ENCODE measurements around the gene HECW1. TPM values are rescaled to one million over a fixed set of nuclear protein-coding genes. Genes with fewer than 3 reads are reported as not detected.
"Not testable (repeated sequence)": the region's sequence is repeated elsewhere in the genome, so short reads cannot be mapped to it uniquely, and the experiment has no call there.

HECW1 gene
- total RNA-seq, 6 donors from 2014 or later: 0.10 to 1.0 (median 0.76) TPM; not detected in 1

- Histone ChIP-seq H3K27me3 (no peaks in the 10 kb centered on the region), H3K4me1 (no peaks in the 10 kb centered on the region), H3K4me3 (no peak overlapping the region), H3K27ac (no peak overlapping the region), H3K36me3 (no peaks in the 10 kb centered on the region), H3K9me3 (no peaks in the 10 kb centered on the region)
- ATAC-seq (ENCODE audit: low FRiP score in 2 of 2) (peak; percentile 87 to 97), DNase-seq (peak in 1 of 2 donors; percentile 70)
- TF ChIP-seq POLR2AphosphoS5 (IDR thresholded peaks at IDR 0.05) (peak; percentile 62 to 63), POLR2A (IDR thresholded peaks at IDR 0.05) (no peak)
- WGBS, 2 donors: 25 to 40% methylated on average over 1 of the region's 1 CpG
Observed at GRCh38 chr7:43572516-43573049, 460.1 kb downstream of the HECW1 start.

- H3K9me3 ChIP-seq; H3K27me3 ChIP-seq; H3K4me1 ChIP-seq; H3K27ac ChIP-seq; ATAC-seq (ENCODE audit: low FRiP score in 2 of 2); DNase-seq; H3K4me3 ChIP-seq; H3K36me3 ChIP-seq: not testable (repeated sequence)
- 86 to 93% methylated on average over 2 of the region's 2 CpGs for WGBS, 2 donors
Observed at GRCh38 chr7:43573832-43574231, 461.4 kb downstream of the HECW1 start.

- DNase-seq: no peak
- no peaks in the 10 kb centered on the region for H3K4me1 ChIP-seq
- 95 to 96% methylated on average over 6 of the region's 6 CpGs for WGBS, 2 donors
- no peaks in the 10 kb centered on the region for H3K36me3 ChIP-seq
- no peak overlapping the region for H3K4me3 ChIP-seq
- no peak overlapping the region for H3K27ac ChIP-seq
- H3K27me3 ChIP-seq: no peaks in the 10 kb centered on the region
- TF ChIP-seq CTCF (IDR thresholded peaks at IDR 0.05) (no peak), POLR2A (IDR thresholded peaks at IDR 0.05) (no peak)
- no peaks in the 10 kb centered on the region for H3K9me3 ChIP-seq
- ATAC-seq (ENCODE audit: low FRiP score in 2 of 2): no peak
Observed at GRCh38 chr7:43575506-43575905, 463.1 kb downstream of the HECW1 start.

GRCh38 chr7:43576241-43576640 lies 463.8 kb downstream of the HECW1 start:
- Histone ChIP-seq H3K36me3 (no peaks in the 10 kb centered on the region), H3K4me1 (no peaks in the 10 kb centered on the region), H3K27me3 (no peaks in the 10 kb centered on the region), H3K9me3 (no peaks in the 10 kb centered on the region), H3K4me3 (no peak overlapping the region), H3K27ac (no peak overlapping the region)
- WGBS, 2 donors: 89 to 92% methylated on average over 3 of the region's 3 CpGs
- ATAC-seq (ENCODE audit: low FRiP score in 2 of 2) (no peak), DNase-seq (no peak)
- no peak for TF ChIP-seq POLR2A (IDR thresholded peaks at IDR 0.05)
- TF ChIP-seq CTCF (IDR thresholded peaks at IDR 0.05): no peak
- TF ChIP-seq POLR2AphosphoS5 (IDR thresholded peaks at IDR 0.05): no peak
- no peak for TF ChIP-seq EP300 (IDR thresholded peaks at IDR 0.05)

GRCh38 chr7:43577485-43577951 lies 465.1 kb downstream of the HECW1 start:
- Histone ChIP-seq H3K4me3 (no peak overlapping the region), H3K36me3 (no peaks in the 10 kb centered on the region), H3K4me1 (peaks cover 2 to 3% (median 3%) of the 10 kb centered on the region in 4 donors), H3K27ac (no peak overlapping the region), H3K27me3 (no peaks in the 10 kb centered on the region), H3K9me3 (no peaks in the 10 kb centered on the region)
- ATAC-seq (ENCODE audit: low FRiP score in 2 of 2): no peak
- TF ChIP-seq POLR2A (IDR thresholded peaks at IDR 0.05) (no peak), CTCF (IDR thresholded peaks at IDR 0.05) (no peak), POLR2AphosphoS5 (IDR thresholded peaks at IDR 0.05) (no peak), EP300 (IDR thresholded peaks at IDR 0.05) (no peak)
- no peak for DNase-seq
- WGBS, 2 donors: 56 to 62% methylated on average over 6 of the region's 6 CpGs

All from upper lobe of left lung (tissue), 6 donors.